ENCODE measurements around the gene PPIA.
A peak's percentile ranks its signal among the peaks of the same experiment; 100 is the strongest.
"Not testable (repeated sequence)": the region's sequence is repeated elsewhere in the genome, so short reads cannot be mapped to it uniquely, and the experiment has no call there.

PPIA gene

GRCh38 chr7:44823255-44823781, 26.8 kb downstream of the PPIA start:
- Histone ChIP-seq H3K27me3 (no peaks in the 10 kb centered on the region), H3K36me3 (peaks cover 47% of the 10 kb centered on the region), H4K20me1 (peaks cover 29% of the 10 kb centered on the region), H3K4me1 (peaks cover 7% of the 10 kb centered on the region), H3K9ac (no peak overlapping the region), H3K4me2 (no peak overlapping the region), H3K4me3 (no peak overlapping the region), H3K27ac (no peak overlapping the region), H3K9me3 (no peaks in the 10 kb centered on the region)
- TF ChIP-seq Cebpa-rat (IDR thresholded peaks at IDR 0.05): no peak

GRCh38 chr7:44824894-44825526, 28.5 kb downstream of the PPIA start:
- peaks cover 12% of the 10 kb centered on the region for H3K4me1 ChIP-seq
- TF ChIP-seq Cebpa-rat (IDR thresholded peaks at IDR 0.05): no peak
- no peak overlapping the region for H3K9ac ChIP-seq

GRCh38 chr7:44827567-44827966, 31.1 kb downstream of the PPIA start:
- no peak overlapping the region for H3K27ac ChIP-seq
- no peak overlapping the region for H3K9ac ChIP-seq
- no peak overlapping the region for H3K4me3 ChIP-seq
- H3K36me3 ChIP-seq: peaks cover 89% of the 10 kb centered on the region
- H3K27me3 ChIP-seq: no peaks in the 10 kb centered on the region
- no peak for TF ChIP-seq Cebpa-rat (IDR thresholded peaks at IDR 0.05)
- no peak overlapping the region for H3K4me2 ChIP-seq
- peaks cover 12% of the 10 kb centered on the region; the same call in 1 of the 2 replicates for H3K4me1 ChIP-seq
- no peaks in the 10 kb centered on the region for H3K9me3 ChIP-seq
- peaks cover 55% of the 10 kb centered on the region for H4K20me1 ChIP-seq

More at GRCh38 chr7:44824894-44825526, 28.5 kb downstream of the PPIA start:
- no peak overlapping the region for H3K4me3 ChIP-seq
- H3K4me2 ChIP-seq: no peak overlapping the region
- peaks cover 64% of the 10 kb centered on the region for H3K36me3 ChIP-seq
- H3K27me3 ChIP-seq: no peaks in the 10 kb centered on the region
- no peak overlapping the region for H3K27ac ChIP-seq
- peaks cover 33% of the 10 kb centered on the region for H4K20me1 ChIP-seq
- H3K9me3 ChIP-seq: no peaks in the 10 kb centered on the region

- H3K27me3 ChIP-seq: no peaks in the 10 kb centered on the region
- H3K36me3 ChIP-seq: peaks cover 99% of the 10 kb centered on the region
- H3K4me3 ChIP-seq: no peak overlapping the region
- H3K27ac ChIP-seq: no peak overlapping the region
- no peak overlapping the region for H3K4me2 ChIP-seq
- no peak for TF ChIP-seq Cebpa-rat (IDR thresholded peaks at IDR 0.05)
- no peaks in the 10 kb centered on the region for H3K9me3 ChIP-seq
- no peak overlapping the region for H3K9ac ChIP-seq
- H3K4me1 ChIP-seq: no peaks in the 10 kb centered on the region
- peaks cover 92% of the 10 kb centered on the region for H4K20me1 ChIP-seq
Observed at GRCh38 chr7:44838751-44839150, 42.3 kb downstream of the PPIA start.

GRCh38 chr7:44842675-44843074, 46.2 kb downstream of the PPIA start:
- H3K4me3 ChIP-seq, H3K4me2 ChIP-seq, H3K27ac ChIP-seq, H3K9me3 ChIP-seq, H3K27me3 ChIP-seq, H3K9ac ChIP-seq: not testable (repeated sequence)
- Histone ChIP-seq H4K20me1 (peaks cover 100% of the 10 kb centered on the region), H3K36me3 (peaks cover 65% of the 10 kb centered on the region), H3K4me1 (peaks cover 21% of the 10 kb centered on the region)

- H3K27me3 ChIP-seq, H3K9me3 ChIP-seq, H3K4me3 ChIP-seq, H3K4me2 ChIP-seq, H3K9ac ChIP-seq, H3K27ac ChIP-seq: not testable (repeated sequence)
- Histone ChIP-seq H4K20me1 (peaks cover 93% of the 10 kb centered on the region), H3K36me3 (peaks cover 57% of the 10 kb centered on the region), H3K4me1 (peaks cover 21% of the 10 kb centered on the region)
Observed at GRCh38 chr7:44843440-44843839, 47.0 kb downstream of the PPIA start.

- H3K36me3 ChIP-seq: peaks cover 37% of the 10 kb centered on the region
- H3K4me2 ChIP-seq: peak overlapping the region; percentile 72
- H4K20me1 ChIP-seq: peaks cover 72% of the 10 kb centered on the region
- peak overlapping the region; percentile 97; the same call in 1 of the 2 replicates for H3K9ac ChIP-seq
- H3K27me3 ChIP-seq: no peaks in the 10 kb centered on the region
- no peaks in the 10 kb centered on the region for H3K9me3 ChIP-seq
- peak overlapping the region; percentile 81 for H3K4me3 ChIP-seq
- TF ChIP-seq Cebpa-rat (IDR thresholded peaks at IDR 0.05): no peak
- peaks cover 33% of the 10 kb centered on the region for H3K4me1 ChIP-seq
- 0 out of 2 replicates have a peak overlapping the region, but pooled peaks have one; percentile 97 for H3K27ac ChIP-seq
Observed at GRCh38 chr7:44845451-44845850, 49.0 kb downstream of the PPIA start.

- Histone ChIP-seq H3K4me3 (peak overlapping the region; percentile 81), H3K36me3 (peaks cover 27% of the 10 kb centered on the region), H3K4me2 (peak overlapping the region; percentile 72), H3K27ac (peak overlapping the region; percentile 97), H4K20me1 (peaks cover 63% of the 10 kb centered on the region), H3K4me1 (peaks cover 33% of the 10 kb centered on the region), H3K9ac (peak overlapping the region; percentile 97)
- H3K27me3 ChIP-seq, H3K9me3 ChIP-seq: not testable (repeated sequence)
Observed at GRCh38 chr7:44846390-44846789, 49.9 kb downstream of the PPIA start.

GRCh38 chr7:44846816-44847508, 50.5 kb downstream of the PPIA start:
- peaks cover 57% of the 10 kb centered on the region for H4K20me1 ChIP-seq
- no peaks in the 10 kb centered on the region for H3K9me3 ChIP-seq
- H3K27ac ChIP-seq: peak overlapping the region; percentile 97
- H3K4me2 ChIP-seq: peak overlapping the region; percentile 72
- peaks cover 33% of the 10 kb centered on the region for H3K4me1 ChIP-seq
- peak overlapping the region; percentile 81 for H3K4me3 ChIP-seq
- H3K36me3 ChIP-seq: peaks cover 22% of the 10 kb centered on the region
- peak overlapping the region; percentile 97 for H3K9ac ChIP-seq
- H3K27me3 ChIP-seq: no peaks in the 10 kb centered on the region
- no peak for TF ChIP-seq Cebpa-rat (IDR thresholded peaks at IDR 0.05)

GRCh38 chr7:44847509-44847919, 51.0 kb downstream of the PPIA start:
- Histone ChIP-seq H3K27me3 (no peaks in the 10 kb centered on the region), H4K20me1 (peaks cover 52% of the 10 kb centered on the region), H3K4me1 (peaks cover 33% of the 10 kb centered on the region), H3K9ac (peak overlapping the region; percentile 97), H3K9me3 (no peaks in the 10 kb centered on the region), H3K36me3 (peaks cover 16% of the 10 kb centered on the region), H3K4me3 (peak overlapping the region; percentile 81), H3K4me2 (peak overlapping the region; percentile 72), H3K27ac (peak overlapping the region; percentile 97)
- peak; percentile 70 for TF ChIP-seq Cebpa-rat (IDR thresholded peaks at IDR 0.05)

Measured in BLaER1 (cell line).